ENCODE measurements around the gene UNC79. TPM values are rescaled to one million over a fixed set of nuclear protein-coding genes. Genes with fewer than 3 reads are reported as not detected.
A peak's percentile ranks its signal among the peaks of the same experiment; 100 is the strongest.

Gene UNC79
- total RNA-seq, 1 donor from 2014 or later, result 2.2 TPM

DNA sequence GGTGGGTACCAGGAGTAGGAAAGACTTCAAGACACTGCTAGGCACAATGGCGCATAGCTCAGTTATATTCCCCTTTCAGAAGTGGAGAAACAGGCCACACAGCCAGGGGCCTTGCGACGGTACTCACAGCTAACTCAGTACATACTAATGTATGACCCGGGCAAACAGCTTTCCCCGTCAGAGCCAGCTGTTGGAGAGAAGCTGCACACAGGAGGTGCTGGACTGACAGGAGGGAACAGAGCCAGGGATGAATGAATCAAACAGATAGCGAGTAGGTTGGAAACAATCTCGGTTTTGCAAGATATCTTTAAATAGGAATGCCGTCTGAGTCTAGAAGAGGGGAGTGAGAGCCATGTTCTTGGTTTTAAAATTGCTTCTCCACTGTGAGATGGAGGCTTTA is 312.0 kb downstream of the UNC79 start:
- Histone ChIP-seq H3K36me3 (no peaks in the 10 kb centered on the region), H3F3A (ENCODE audit: low read depth) (no peaks in the 10 kb centered on the region), H4K20me1 (ENCODE audit: low read depth) (no peaks in the 10 kb centered on the region), H3K4me2 (no peak overlapping the region), H3K79me2 (ENCODE audit: low read depth) (no peaks in the 10 kb centered on the region), H3K9me3 (ENCODE audit: low read depth) (no peaks in the 10 kb centered on the region), H3K9ac (no peak overlapping the region), H3K27me3 (no peaks in the 10 kb centered on the region), H2AFZ (replicated peaks) (no peak overlapping the region), H3K4me3 (no peak overlapping the region), H3K27ac (no peak overlapping the region), H3K4me1 (peaks cover 27% of the 10 kb centered on the region)
- no peak overlapping the region for H3K4me3 Mint-ChIP-seq
- no peak for DNase-seq (ENCODE audit: low spot score)
- H3K9me3 Mint-ChIP-seq, result no peaks in the 10 kb centered on the region
- no peak for TF ChIP-seq EZH2 (IDR thresholded peaks at IDR 0.05)
- TF ChIP-seq EZH2phosphoT487 (IDR thresholded peaks at IDR 0.05), result no peak
- TF ChIP-seq, protein P1, sequence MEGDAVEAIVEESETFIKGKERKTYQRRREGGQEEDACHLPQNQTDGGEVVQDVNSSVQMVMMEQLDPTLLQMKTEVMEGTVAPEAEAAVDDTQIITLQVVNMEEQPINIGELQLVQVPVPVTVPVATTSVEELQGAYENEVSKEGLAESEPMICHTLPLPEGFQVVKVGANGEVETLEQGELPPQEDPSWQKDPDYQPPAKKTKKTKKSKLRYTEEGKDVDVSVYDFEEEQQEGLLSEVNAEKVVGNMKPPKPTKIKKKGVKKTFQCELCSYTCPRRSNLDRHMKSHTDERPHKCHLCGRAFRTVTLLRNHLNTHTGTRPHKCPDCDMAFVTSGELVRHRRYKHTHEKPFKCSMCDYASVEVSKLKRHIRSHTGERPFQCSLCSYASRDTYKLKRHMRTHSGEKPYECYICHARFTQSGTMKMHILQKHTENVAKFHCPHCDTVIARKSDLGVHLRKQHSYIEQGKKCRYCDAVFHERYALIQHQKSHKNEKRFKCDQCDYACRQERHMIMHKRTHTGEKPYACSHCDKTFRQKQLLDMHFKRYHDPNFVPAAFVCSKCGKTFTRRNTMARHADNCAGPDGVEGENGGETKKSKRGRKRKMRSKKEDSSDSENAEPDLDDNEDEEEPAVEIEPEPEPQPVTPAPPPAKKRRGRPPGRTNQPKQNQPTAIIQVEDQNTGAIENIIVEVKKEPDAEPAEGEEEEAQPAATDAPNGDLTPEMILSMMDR (IDR thresholded peaks at IDR 0.05), result no peak
- no peaks in the 10 kb centered on the region for H3K36me3 Mint-ChIP-seq
- peaks cover 29% of the 10 kb centered on the region for H3K4me1 Mint-ChIP-seq
- peak overlapping the region; percentile 9 for H3K27ac Mint-ChIP-seq
- H3K27me3 Mint-ChIP-seq (ENCODE audit: insufficient read depth, low read depth), result peaks cover 6% of the 10 kb centered on the region

DNA sequence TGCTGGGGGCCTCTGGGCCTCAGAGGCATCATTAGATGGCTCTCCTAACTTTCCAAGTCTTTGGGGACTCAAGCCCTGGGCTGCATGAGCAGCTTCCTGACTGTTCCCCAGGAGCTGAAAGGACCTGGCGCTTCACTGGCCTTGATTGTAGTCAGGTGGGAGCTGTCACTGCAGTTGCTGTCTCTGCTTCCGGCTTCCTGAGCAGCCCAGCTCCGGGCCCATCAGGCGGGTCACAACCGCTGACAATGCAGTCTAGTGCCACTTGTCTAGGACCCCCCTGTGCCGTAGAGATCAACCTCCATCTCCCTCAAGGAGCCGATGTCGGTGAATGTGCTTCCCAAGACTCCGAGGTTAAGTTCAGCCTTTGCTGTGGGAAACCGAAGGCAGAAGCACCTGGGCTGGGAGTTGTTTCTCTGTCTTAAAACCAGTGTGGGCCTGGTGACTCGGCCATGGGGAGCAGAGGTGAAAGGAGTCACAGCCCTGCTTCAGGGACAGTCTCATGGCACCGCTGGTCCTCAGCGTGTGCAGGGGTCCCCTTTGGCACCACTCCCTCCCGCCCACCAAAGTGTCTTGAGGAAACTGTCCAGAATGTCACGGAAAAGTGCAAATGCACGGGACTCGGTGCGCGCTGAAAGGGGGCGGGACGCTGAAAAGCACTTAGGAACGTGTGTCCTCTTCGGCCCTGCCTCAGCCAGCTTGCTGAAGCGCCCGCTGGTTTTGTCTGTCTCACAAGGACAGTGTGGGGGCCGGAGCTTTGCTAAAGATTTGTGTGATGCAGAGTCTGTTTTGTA is 312.7 kb downstream of the UNC79 start:
- Histone ChIP-seq H3K4me2 (no peak overlapping the region), H3K4me1 (peaks cover 32% of the 10 kb centered on the region), H2AFZ (replicated peaks) (no peak overlapping the region), H3K4me3 (no peak overlapping the region), H3K9me3 (ENCODE audit: low read depth) (no peaks in the 10 kb centered on the region), H3K79me2 (ENCODE audit: low read depth) (no peaks in the 10 kb centered on the region), H3K27ac (no peak overlapping the region), H3K9ac (no peak overlapping the region), H3K36me3 (no peaks in the 10 kb centered on the region), H3F3A (ENCODE audit: low read depth) (no peaks in the 10 kb centered on the region), H4K20me1 (ENCODE audit: low read depth) (no peaks in the 10 kb centered on the region), H3K27me3 (no peaks in the 10 kb centered on the region)
- peaks cover 34% of the 10 kb centered on the region for H3K4me1 Mint-ChIP-seq
- no peaks in the 10 kb centered on the region for H3K36me3 Mint-ChIP-seq
- TF ChIP-seq, protein P1 (IDR thresholded peaks at IDR 0.05), result no peak
- no peak for TF ChIP-seq EZH2 (IDR thresholded peaks at IDR 0.05)
- TF ChIP-seq EZH2phosphoT487 (IDR thresholded peaks at IDR 0.05), result no peak
- H3K27ac Mint-ChIP-seq, result no peak overlapping the region
- peaks cover 6% of the 10 kb centered on the region for H3K27me3 Mint-ChIP-seq (ENCODE audit: insufficient read depth, low read depth)
- DNase-seq (ENCODE audit: low spot score), result no peak
- H3K9me3 Mint-ChIP-seq, result no peaks in the 10 kb centered on the region
- no peak overlapping the region for H3K4me3 Mint-ChIP-seq

DNA sequence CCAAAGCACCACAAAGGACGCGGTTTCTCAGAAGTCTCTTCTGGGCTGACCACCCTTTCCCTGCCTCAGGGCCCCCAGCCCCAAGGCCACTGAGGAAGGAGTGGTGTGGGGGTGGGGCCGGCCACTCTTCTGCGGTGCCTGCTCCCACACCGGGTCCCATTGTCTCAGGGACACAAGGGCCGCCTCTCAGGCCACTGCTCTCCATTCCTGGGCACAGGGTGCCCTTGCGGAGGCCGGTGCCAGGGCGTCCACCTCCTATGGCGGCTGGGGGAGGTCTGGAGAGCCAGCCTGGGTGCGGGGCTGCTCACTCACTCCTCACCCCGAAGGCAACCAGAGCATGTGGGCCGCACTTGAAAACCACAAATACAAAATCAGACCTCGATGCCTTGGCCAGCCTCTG is 313.4 kb downstream of the UNC79 start:
- no peaks in the 10 kb centered on the region for H3K9me3 ChIP-seq (ENCODE audit: low read depth)
- no peak overlapping the region for H3K4me3 ChIP-seq
- no peaks in the 10 kb centered on the region for H4K20me1 ChIP-seq (ENCODE audit: low read depth)
- peaks cover 7% of the 10 kb centered on the region for H3F3A ChIP-seq (ENCODE audit: low read depth)
- TF ChIP-seq EZH2 (IDR thresholded peaks at IDR 0.05), result no peak
- no peak for TF ChIP-seq EZH2phosphoT487 (IDR thresholded peaks at IDR 0.05)
- TF ChIP-seq, protein P1 (IDR thresholded peaks at IDR 0.05), result no peak
- no peaks in the 10 kb centered on the region for H3K36me3 ChIP-seq
- no peak overlapping the region for H3K4me2 ChIP-seq
- H3K79me2 ChIP-seq (ENCODE audit: low read depth), result no peaks in the 10 kb centered on the region
- H3K36me3 Mint-ChIP-seq, result no peaks in the 10 kb centered on the region
- H3K4me1 Mint-ChIP-seq, result peaks cover 41% of the 10 kb centered on the region
- no peak for DNase-seq (ENCODE audit: low spot score)
- no peak overlapping the region for H3K27ac ChIP-seq
- H3K9ac ChIP-seq, result no peak overlapping the region
- H3K4me1 ChIP-seq, result peaks cover 39% of the 10 kb centered on the region
- no peak overlapping the region for H2AFZ ChIP-seq (replicated peaks)
- H3K9me3 Mint-ChIP-seq, result no peaks in the 10 kb centered on the region
- no peak overlapping the region for H3K27ac Mint-ChIP-seq
- no peaks in the 10 kb centered on the region for H3K27me3 ChIP-seq
- no peak overlapping the region for H3K4me3 Mint-ChIP-seq
- H3K27me3 Mint-ChIP-seq (ENCODE audit: insufficient read depth, low read depth), result peaks cover 6% of the 10 kb centered on the region
